HepG2 (cell line): Measurements from ENCODE around the gene USP10. TPM values are rescaled to one million over a fixed set of nuclear protein-coding genes. Genes with fewer than 3 reads are reported as not detected.

ENCODE experiments used
- ATAC-seq: fragments of 200-7000 bp; cut with Tn5 transposase; 3 replicates; pipeline ENCODE4 v1.9.1; 2020; ENCODE audit warnings: mild to moderate bottlenecking, moderate library complexity
- BruUV-seq: library from RNA; stranded (reverse); fragments of 400-500 nt; replicated peaks from 2 replicates; lab custom pipeline; 2021; lab: Mats Ljungman, UMichigan
- CTCF ChIA-PET: fragments of 300-600 bp; formaldehyde crosslinking; extraction: SDS; loops from one replicate; lab custom pipeline; 2021; ENCODE audit warnings: low total read pairs, inconsistent platforms, low intra/inter-chr PET ratio; lab: Yijun Ruan, JAX
- POLR2A ChIA-PET: fragments of 350-600 bp; sonication (Branson Sonifier 250); formaldehyde crosslinking; loops from one replicate; lab custom pipeline; 2020; ENCODE audit warnings: antibody characterized with exemption, inconsistent platforms; lab: Yijun Ruan, JAX
- DNase-seq: peaks from one replicate; pipeline ENCODE4 v3.0.0-alpha.2; 2015; ENCODE audit warnings: low spot score
- FAIRE-seq: peaks from 3 replicates; lab custom pipeline; 2011; peaks lifted over from hg19 to GRCh38; lab: Jason Lieb, UNC
- H2AFZ ChIP-seq: one replicate; pipeline ENCODE4 v1.6.1; 2011; ENCODE audit warnings: low read length, inconsistent platforms
- H3K27ac ChIP-seq: fragments of 300-600 bp; 3 replicates; pipeline ENCODE4 v1.8.0; 2011; ENCODE audit warnings: mixed run types, mild to moderate bottlenecking, mixed read lengths, low read length, inconsistent platforms; ENCODE audit not compliant: insufficient read depth; ENCODE audit errors: extremely low read length
- H3K27me3 ChIP-seq, 2 experiments: fragments of 200-600 bp in 1 of 2; 2 replicates in 1 of 2; 3 replicates in 1 of 2; pipeline versions ENCODE4 v1.6.0 to v1.8.0; 2011; ENCODE audit warnings: low read length in 2 of 2, mild to moderate bottlenecking in 2 of 2, moderate library complexity in 2 of 2, inconsistent platforms in 1 of 2; ENCODE audit not compliant: insufficient read depth in 2 of 2, control insufficient read depth in 1 of 2
- H3K36me3 ChIP-seq, 2 experiments: fragments of 200-600 bp in 1 of 2; replicated peaks in 1 of 2; 2 replicates in 1 of 2; 3 replicates in 1 of 2; pipeline versions ENCODE4 v1.5.1 to v1.8.0; 2011; ENCODE audit warnings: low read length in 2 of 2, inconsistent platforms in 1 of 2; ENCODE audit not compliant: insufficient read depth in 2 of 2, control insufficient read depth in 1 of 2
- H3K4me1 ChIP-seq: 2 replicates; pipeline ENCODE4 v1.5.1; 2012; ENCODE audit warnings: low read length, inconsistent platforms; ENCODE audit not compliant: insufficient read depth
- H3K4me2 ChIP-seq: 2 replicates; pipeline ENCODE4 v1.6.0; 2011; ENCODE audit warnings: low read depth, low read length, inconsistent platforms
- H3K4me3 ChIP-seq, 3 experiments: fragments of 200-600 bp in 1 of 3; sonication (generic), shearing (Covaris generic) in 1 of 3; replicated peaks in 1 of 3; 2 replicates each; pipeline ENCODE4 v1.5.1; 2011 to 2016; ENCODE audit warnings: low read length in 3 of 3, inconsistent platforms in 2 of 3, low read depth in 2 of 3, mild to moderate bottlenecking in 2 of 3, control low read depth in 1 of 3, mixed read lengths in 1 of 3; ENCODE audit not compliant: insufficient read depth in 1 of 3
- H3K79me2 ChIP-seq: one replicate; pipeline ENCODE4 v1.6.1; 2011; ENCODE audit warnings: low read length, inconsistent platforms; ENCODE audit not compliant: insufficient read depth
- H3K9ac ChIP-seq: 2 replicates; pipeline ENCODE4 v1.6.0; 2011; ENCODE audit warnings: mild to moderate bottlenecking, low read depth, low read length, inconsistent platforms; ENCODE audit not compliant: insufficient read depth
- H3K9me3 ChIP-seq: 2 replicates; pipeline ENCODE4 v1.5.1; 2012; ENCODE audit warnings: mild to moderate bottlenecking, low read length
- H4K20me1 ChIP-seq: 2 replicates; pipeline ENCODE4 v1.6.0; 2011; ENCODE audit warnings: inconsistent platforms, mild to moderate bottlenecking, low read length, moderate library complexity; ENCODE audit not compliant: insufficient read depth
- CREB1 ChIP-seq, 2 experiments: fragments of 450-650 bp in 1 of 2; IDR thresholded peaks; 2 replicates each; pipeline ENCODE4 v1.6.1; 2016 to 2017; ENCODE audit warnings: control low read depth in 1 of 2, mild to moderate bottlenecking in 1 of 2, missing compliant biosample characterization in 1 of 2, missing genetic modification characterization in 1 of 2
- DMAP1 ChIP-seq: IDR thresholded peaks from 2 replicates; pipeline ENCODE4 v1.6.1; 2016
- MAFF ChIP-seq: IDR thresholded peaks from 2 replicates; pipeline ENCODE4 v1.6.1; 2011; ENCODE audit warnings: low read depth, low read length, improper control_type of control experiment
- MAFK ChIP-seq, 2 experiments: IDR thresholded peaks in 1 of 2; conservative IDR thresholded peaks in 1 of 2; 2 replicates each; pipeline ENCODE4 v1.6.1; 2011; ENCODE audit warnings: improper control_type of control experiment in 2 of 2, low read length in 2 of 2
- NKX3-1 ChIP-seq: sonication (generic); formaldehyde crosslinking; IDR thresholded peaks from 2 replicates; pipeline ENCODE4 v1.5.0; 2020; ENCODE audit warnings: missing genetic modification reagents
- TEAD3 ChIP-seq: optimal IDR thresholded peaks from 2 replicates; pipeline ENCODE3; 2016; ENCODE audit warnings: borderline replicate concordance
- ZBTB21 ChIP-seq: sonication (generic); formaldehyde crosslinking; IDR thresholded peaks from 2 replicates; pipeline ENCODE4 v1.4.0; 2020; ENCODE audit warnings: missing genetic modification reagents
- ZNF24 ChIP-seq: fragments of 450-650 bp; IDR thresholded peaks from 2 replicates; pipeline ENCODE4 v1.6.1; 2017; ENCODE audit warnings: antibody characterized with exemption, mild to moderate bottlenecking
- ZNF329 ChIP-seq: sonication (generic); formaldehyde crosslinking; IDR thresholded peaks from 2 replicates; pipeline ENCODE4 v1.9.0; 2021; ENCODE audit warnings: low read depth, mild to moderate bottlenecking, missing genetic modification reagents
- ZNF7 ChIP-seq: IDR thresholded peaks from 2 replicates; pipeline ENCODE4 v1.6.1; 2016; ENCODE audit warnings: missing biosample characterization, missing genetic modification reagents
- ZNF775 ChIP-seq: sonication (generic); formaldehyde crosslinking; IDR thresholded peaks from 2 replicates; pipeline ENCODE4 v1.4.0; 2020; ENCODE audit warnings: missing genetic modification reagents, mild to moderate bottlenecking, moderate library complexity, borderline replicate concordance
- WGBS: methylation state at CpG from one replicate; pipeline ENCODE4 v1.1.6; 2017; ENCODE audit warnings: low lambda C conversion rate; 5-methylcytosine and 5-hydroxymethylcytosine counted together
- in situ Hi-C: cut with HindIII; loops from 2 replicates; pipeline ENCODE4 v1.10.0; 2017; ENCODE audit warnings: low pct_unique_long_range_greater_than_20kb; ENCODE audit not compliant: extremely low pct_ligation_motif_present
- intact Hi-C: fragments of 100-400 bp; cut with micrococcal nuclease; formaldehyde crosslinking; loops from one replicate; pipeline ENCODE4 v1.10.0; 2022; ENCODE audit not compliant: unreplicated experiment
- polyA plus RNA-seq, 8 experiments: library from polyadenylated mRNA; depleted of rRNA in 3 of 8; stranded (reverse) in 7 of 8; unstranded in 1 of 8; fragments of >200 nt; fragmentation: Illumina TruSeq in 4 of 8; extraction: Trizol in 4 of 8; gene quantifications; 2 replicates each; pipeline versions ENCODE4 v1.2.1 to v1.2.3, GENCODE V29; 2011 to 2016; ENCODE audit warnings: low read depth in 4 of 8, missing spikeins in 1 of 8, mixed read lengths in 1 of 8; ENCODE audit not compliant: insufficient read depth in 1 of 8
- total RNA-seq, 5 experiments: library from RNA; depleted of rRNA; stranded (reverse); fragments of >200 nt; fragmentation: Illumina TruSeq; extraction: Trizol; gene quantifications; 2 replicates each; pipeline ENCODE4 v1.2.3, GENCODE V29; 2016; ENCODE audit warnings: low read depth in 1 of 5

Gene USP10
- total and polyA plus RNA-seq, 2 of the 13 experiments (the other 11 are each of a cell fraction or from before 2014, with no cell fraction given) = 79.1 to 122 TPM

GRCh38 chr16:84680165-84680842, 19.5 kb upstream of the USP10 start:
- no peak for ATAC-seq
- TF ChIP-seq ZNF775 (CRISPR knock-in tag) (no peak), CREB1 (IDR thresholded peaks at IDR 0.05) (peak; percentile 9; the same call in 1 of the 2 replicates), CREB1 (CRISPR knock-in tag; IDR thresholded peaks at IDR 0.05) (no peak), DMAP1 (CRISPR knock-in tag) (no peak), ZNF24 (no peak), ZNF7 (peak; percentile 60), TEAD3 (CRISPR knock-in tag) (no peak), ZBTB21 (CRISPR knock-in tag) (no peak)
- TF ChIP-seq, all 625 proteins: peak for 2
- Histone ChIP-seq H3K4me3 (no peak overlapping the region), H3K79me2 (no peaks in the 10 kb centered on the region), H3K4me2 (no peak overlapping the region), H3K9me3 (no peaks in the 10 kb centered on the region), H2AFZ (no peak overlapping the region), H3K27me3 (peaks cover 0 to 33% of the 10 kb centered on the region in 2 experiments; a peak in 3 of 5 replicates), H3K4me1 (peaks cover 21% of the 10 kb centered on the region), H3K36me3 (no peaks in the 10 kb centered on the region), H4K20me1 (no peaks in the 10 kb centered on the region), H3K9ac (no peak overlapping the region), H3K27ac (no peak overlapping the region)
- intact Hi-C loops (no loop called here), in situ Hi-C loops (no loop called here)
- CTCF ChIA-PET = no interaction called here
- POLR2A ChIA-PET = no interaction called here
- no TSS peak for BruUV-seq
- no peak for DNase-seq
- 62% methylated on average over 10 of the region's 10 CpGs for WGBS
- FAIRE-seq = no peak

DNA sequence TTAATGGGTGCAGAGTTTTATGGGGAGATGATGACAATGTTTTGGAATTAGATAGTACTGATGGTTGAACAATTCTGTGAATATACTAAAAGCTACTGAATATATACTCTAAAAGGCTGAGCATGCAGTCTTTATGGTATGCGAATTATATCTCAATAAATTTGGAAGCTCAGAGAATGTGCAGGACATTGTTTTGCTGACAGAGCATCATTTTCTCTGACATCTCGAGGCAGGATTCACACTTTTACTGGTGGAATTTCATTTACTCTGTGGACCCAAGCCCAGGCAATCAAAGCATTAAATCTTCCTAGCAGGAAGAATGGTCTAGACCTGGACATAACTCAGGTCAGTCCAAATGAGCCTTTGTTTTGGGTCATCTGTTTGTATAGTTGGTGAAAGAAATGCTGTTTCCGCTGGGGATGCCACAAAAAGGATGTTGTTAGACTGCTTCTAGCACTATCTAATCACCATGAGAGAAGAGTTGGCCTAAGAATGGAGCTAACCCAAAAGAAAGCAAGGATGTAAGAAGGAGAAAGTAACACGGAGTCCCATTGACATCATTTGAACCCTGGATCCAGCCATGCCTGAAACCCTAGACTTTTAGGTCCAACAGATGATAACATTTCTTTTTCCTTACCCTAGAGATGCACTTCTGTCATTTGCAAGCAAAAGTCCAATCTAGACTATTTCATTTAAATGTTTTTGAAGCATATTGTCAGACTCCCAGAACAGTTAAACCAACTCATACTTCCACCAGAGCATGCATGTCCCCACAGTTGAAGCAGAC, 18.8 kb upstream of the USP10 start:
- Histone ChIP-seq H3K36me3 (no peaks in the 10 kb centered on the region), H3K79me2 (no peaks in the 10 kb centered on the region), H3K4me1 (peaks cover 21% of the 10 kb centered on the region), H3K4me3 (no peak overlapping the region), H3K27ac (no peak overlapping the region), H3K27me3 (peaks cover 0 to 34% of the 10 kb centered on the region in 2 experiments; a peak in 3 of 5 replicates), H3K4me2 (no peak overlapping the region), H3K9ac (no peak overlapping the region), H4K20me1 (no peaks in the 10 kb centered on the region), H2AFZ (no peak overlapping the region), H3K9me3 (no peaks in the 10 kb centered on the region)
- ChIA-PET POLR2A (interaction anchor here (1.0 kb wide), 1 partner anchor 10 kb away, joined by 4 read pairs; no protein-coding TSS in a partner anchor), CTCF (no interaction called here)
- intact Hi-C loops = no loop called here
- ATAC-seq (no peak), DNase-seq (no peak), FAIRE-seq (no peak)
- TF ChIP-seq ZNF329 (CRISPR knock-in tag) (peak; percentile 96), MAFK (conservative IDR thresholded peaks at IDR 0.05 in 1 of 2, IDR thresholded peaks at IDR 0.05 in 1 of 2; ENCODE audit: low read length in 2 of 2) (peak; percentile 74 to 79), MAFF (peak; percentile 80), NKX3-1 (CRISPR knock-in tag) (no peak)
- BruUV-seq = no TSS peak
- in situ Hi-C loops = no loop called here
- WGBS = 59% methylated on average over 4 of the region's 4 CpGs
